HCT116 (cell line): Measurements from ENCODE around the gene PRTG. TPM values are rescaled to one million over a fixed set of nuclear protein-coding genes. Genes with fewer than 3 reads are reported as not detected.

Experiments used
- ATAC-seq: fragments of 200-7000 bp; cut with Tn5 transposase; 2 replicates; pipeline ENCODE4 v1.9.1; 2020; ENCODE audit warnings: mild to moderate bottlenecking, moderate library complexity
- BruUV-seq: library from RNA; stranded (reverse); fragments of 400-500 nt; replicated peaks from 2 replicates; lab custom pipeline; 2021; lab: Mats Ljungman, UMichigan
- CTCF ChIA-PET: fragments of 300-600 bp; sonication (Branson Sonifier 250); formaldehyde crosslinking; loops from one replicate; lab custom pipeline; 2021; ENCODE audit warnings: antibody characterized with exemption; lab: Charles Lee
- POLR2A ChIA-PET: fragments of 300-600, 350-600 bp; sonication (Branson Sonifier 250); formaldehyde crosslinking; loops from one replicate; lab custom pipeline; 2021; ENCODE audit warnings: antibody characterized with exemption; lab: Charles Lee
- RAD21 ChIA-PET, 2 experiments: fragments of 300-600 bp; sonication (Branson Sonifier 250); formaldehyde crosslinking; loops; one replicate each; lab custom pipeline; 2023; ENCODE audit warnings: low total read pairs in 2 of 2; ENCODE audit not compliant: uncharacterized antibody in 2 of 2, unreplicated experiment in 2 of 2, low non-redundant PET in 1 of 2; lab: Charles Lee
- DNase-seq: peaks from one replicate; pipeline ENCODE4 v3.0.0-alpha.2; 2010; ENCODE audit warnings: low read depth, low spot score
- H2AFZ ChIP-seq: fragments of 200-600 bp; shearing (Covaris generic), sonication (generic); 2 replicates; pipeline ENCODE4 v1.6.1; 2017; ENCODE audit warnings: low read depth, mixed run types, mixed read lengths, antibody characterized with exemption, low read length; ENCODE audit not compliant: poor library complexity, severe bottlenecking
- H3K27ac ChIP-seq: 2 replicates; pipeline ENCODE4 v1.5.1; 2012; ENCODE audit warnings: low read depth, low read length
- H3K27me3 ChIP-seq: fragments of 200-600 bp; sonication (generic); 2 replicates; pipeline ENCODE4 v1.6.1; 2016; ENCODE audit warnings: mixed run types, low read length, mixed read lengths; ENCODE audit not compliant: insufficient read depth
- H3K36me3 ChIP-seq, 2 experiments: fragments of 200-500 bp in 1 of 2; fragments of 200-600 bp in 1 of 2; sonication (Bioruptor generic) in 1 of 2; sonication (generic) in 1 of 2; 2 replicates each; pipeline versions ENCODE4 v1.5.1 to v1.6.1; 2014 to 2016; ENCODE audit warnings: low read length in 2 of 2, inconsistent platforms in 1 of 2, mixed read lengths in 1 of 2, mixed run types in 1 of 2; ENCODE audit not compliant: insufficient read depth in 2 of 2, control insufficient read depth in 1 of 2
- H3K4me1 ChIP-seq, 2 experiments: fragments of 200-600 bp in 1 of 2; sonication (generic) in 1 of 2; 2 replicates each; pipeline versions ENCODE4 v1.5.1 to v1.6.1; 2012 to 2017; ENCODE audit warnings: low read length in 2 of 2, inconsistent platforms in 1 of 2, mild to moderate bottlenecking in 1 of 2, mixed read lengths in 1 of 2, mixed run types in 1 of 2, moderate library complexity in 1 of 2; ENCODE audit not compliant: insufficient read depth in 2 of 2, control insufficient read depth in 1 of 2
- H3K4me2 ChIP-seq: fragments of 200-600 bp; sonication (generic); 2 replicates; pipeline ENCODE4 v1.6.1; 2017; ENCODE audit warnings: mixed run types, low read length, mixed read lengths
- H3K4me3 ChIP-seq, 2 experiments: fragments of 200-600 bp in 1 of 2; sonication (generic) in 1 of 2; replicated peaks in 1 of 2; 2 replicates each; pipeline ENCODE4 v1.5.1; 2011 to 2016; ENCODE audit warnings: low read length in 2 of 2, control low read depth in 1 of 2, low read depth in 1 of 2, mild to moderate bottlenecking in 1 of 2, mixed read lengths in 1 of 2, mixed run types in 1 of 2
- H3K79me2 ChIP-seq: fragments of 200-600 bp; sonication (generic); 2 replicates; pipeline ENCODE4 v1.6.1; 2017; ENCODE audit warnings: mild to moderate bottlenecking, mixed run types, low read length, moderate library complexity, mixed read lengths; ENCODE audit not compliant: insufficient read depth
- H3K9ac ChIP-seq: fragments of 200-600 bp; sonication (generic); 2 replicates; pipeline ENCODE4 v1.6.1; 2016; ENCODE audit warnings: low read length, mixed read lengths
- H3K9me2 ChIP-seq: fragments of 200-600 bp; sonication (generic), shearing (Covaris generic); 2 replicates; pipeline ENCODE4 v1.6.1; 2017; ENCODE audit warnings: mixed run types, mild to moderate bottlenecking, moderate library complexity; ENCODE audit not compliant: insufficient read depth
- H3K9me3 ChIP-seq, 2 experiments: fragments of 200-500 bp in 1 of 2; fragments of 200-600 bp in 1 of 2; sonication (Bioruptor generic) in 1 of 2; sonication (generic) in 1 of 2; 2 replicates each; pipeline ENCODE4 v1.6.1; 2014 to 2017; ENCODE audit warnings: low read length in 2 of 2, mixed read lengths in 2 of 2, inconsistent platforms in 1 of 2, low read depth in 1 of 2, mild to moderate bottlenecking in 1 of 2, mixed run types in 1 of 2, moderate library complexity in 1 of 2; ENCODE audit not compliant: control insufficient read depth in 1 of 2, insufficient read depth in 1 of 2
- H4K20me1 ChIP-seq: fragments of 200-600 bp; sonication (generic), shearing (Covaris generic); 2 replicates; pipeline ENCODE4 v1.6.1; 2017; ENCODE audit warnings: mixed run types, mild to moderate bottlenecking, moderate library complexity; ENCODE audit not compliant: insufficient read depth
- ATF3 ChIP-seq: IDR thresholded peaks from 2 replicates; pipeline ENCODE4 v1.6.1; 2012
- CEBPB ChIP-seq: IDR thresholded peaks from 2 replicates; pipeline ENCODE4 v1.6.1; 2012; ENCODE audit warnings: low read depth
- EGR1 ChIP-seq: IDR thresholded peaks from 2 replicates; pipeline ENCODE4 v1.6.1; 2012; ENCODE audit warnings: low read depth
- FOSL1 ChIP-seq: IDR thresholded peaks from 2 replicates; pipeline ENCODE4 v1.6.1; 2012; ENCODE audit warnings: low read depth
- MAX ChIP-seq: IDR thresholded peaks from 2 replicates; pipeline ENCODE4 v1.6.1; 2012
- REST ChIP-seq: IDR thresholded peaks from 2 replicates; pipeline ENCODE4 v1.6.1; 2012; ENCODE audit warnings: low read depth
- SIN3A ChIP-seq: IDR thresholded peaks from 2 replicates; pipeline ENCODE4 v1.6.1; 2012; ENCODE audit warnings: low read depth
- SP1 ChIP-seq: IDR thresholded peaks from 2 replicates; pipeline ENCODE4 v1.6.1; 2012; ENCODE audit warnings: low read depth
- SRF ChIP-seq: IDR thresholded peaks from 2 replicates; pipeline ENCODE4 v1.6.1; 2012; ENCODE audit warnings: low read depth
- YY1 ChIP-seq: IDR thresholded peaks from 2 replicates; pipeline ENCODE4 v1.6.1; 2011; ENCODE audit warnings: low read length, low read depth, moderate library complexity, mild to moderate bottlenecking; ENCODE audit not compliant: insufficient replicate concordance; ENCODE audit errors: extremely low read depth
- ZBTB33 ChIP-seq: IDR thresholded peaks from 2 replicates; pipeline ENCODE4 v1.6.1; 2011; ENCODE audit warnings: mild to moderate bottlenecking, low read length, moderate library complexity; ENCODE audit not compliant: insufficient replicate concordance; ENCODE audit errors: extremely low read depth
- intact Hi-C: fragments of 100-400 bp; cut with micrococcal nuclease; formaldehyde crosslinking; loops from 2 replicates; pipeline ENCODE4 v1.10.0; 2022
- total RNA-seq: library from RNA; stranded (reverse); gene quantifications from one replicate; pipeline ENCODE4 v1.2.1, GENCODE V29; 2021; ENCODE audit not compliant: unreplicated experiment

Gene PRTG
- total RNA-seq, 1 experiment from 2014 or later = not detected

GRCh38 chr15:55652909-55653495, 90.0 kb downstream of the PRTG start:
- no peaks in the 10 kb centered on the region for H3K9me2 ChIP-seq
- no peaks in the 10 kb centered on the region for H3K9me3 ChIP-seq
- no peaks in the 10 kb centered on the region for H3K36me3 ChIP-seq
- H4K20me1 ChIP-seq = no peaks in the 10 kb centered on the region
- H3K27me3 ChIP-seq = no peaks in the 10 kb centered on the region
- H3K9ac ChIP-seq = no peak overlapping the region
- H3K4me1 ChIP-seq = no peaks in the 10 kb centered on the region
- ChIA-PET CTCF (interaction anchor here (1.0 kb wide), 1 partner anchor 146 kb away, joined by 3 read pairs; no protein-coding TSS in a partner anchor), POLR2A (no interaction called here), RAD21 (no interaction called here)
- H3K27ac ChIP-seq = no peak overlapping the region
- BruUV-seq = no TSS peak
- no peak for DNase-seq
- ATAC-seq = no peak
- no peak overlapping the region for H2AFZ ChIP-seq
- no peak overlapping the region for H3K4me3 ChIP-seq
- intact Hi-C loops = no loop called here
- H3K4me2 ChIP-seq = no peak overlapping the region
- H3K79me2 ChIP-seq = no peaks in the 10 kb centered on the region
- no peak for TF ChIP-seq SIN3A
- TF ChIP-seq SP1 = no peak
- no peak for TF ChIP-seq REST
- TF ChIP-seq CEBPB = no peak
- TF ChIP-seq FOSL1 = no peak
- TF ChIP-seq ATF3 = no peak
- TF ChIP-seq YY1 = no peak
- no peak for TF ChIP-seq SRF
- no peak for TF ChIP-seq MAX
- TF ChIP-seq EGR1 = no peak
- TF ChIP-seq ZBTB33 = no peak
